B cell (primary cell): ENCODE results near the gene PANK2. TPM values are rescaled to one million over a fixed set of nuclear protein-coding genes. Genes with fewer than 3 reads are reported as not detected.
"Not testable (repeated sequence)": the region's sequence is repeated elsewhere in the genome, so short reads cannot be mapped to it uniquely, and the experiment has no call there.

Experiments used
- ATAC-seq: fragments of 200-7000 bp; cut with Tn5 transposase; one replicate; pipeline ENCODE4 v1.10.0; 2021; ENCODE audit warnings: low read depth, mild to moderate bottlenecking, moderate number of reproducible peaks, moderate library complexity
- CTCF ChIA-PET: fragments of 350-600 bp; sonication (Branson Sonifier 250); formaldehyde crosslinking; loops from one replicate; lab custom pipeline; 2021; ENCODE audit warnings: antibody characterized with exemption, inconsistent platforms; lab: Charles Lee
- POLR2A ChIA-PET: fragments of 350-600 bp; sonication (Branson Sonifier 250); formaldehyde crosslinking; loops from one replicate; lab custom pipeline; 2021; ENCODE audit warnings: antibody characterized with exemption; lab: Charles Lee
- DNase-seq: peaks from one replicate; pipeline ENCODE4 v3.0.0; 2013
- H2AFZ ChIP-seq: 2 replicates; pipeline ENCODE4 v1.6.1; 2012; ENCODE audit warnings: mild to moderate bottlenecking, low read depth, low read length; ENCODE audit not compliant: insufficient read depth, poor library complexity, severe bottlenecking
- H3K27ac ChIP-seq, 2 donors: 1 replicate in 1 of 2; 2 replicates in 1 of 2; pipeline ENCODE4 v1.5.1; 2012 to 2013; ENCODE audit warnings: low read length in 2 of 2, mild to moderate bottlenecking in 2 of 2, moderate library complexity in 1 of 2
- H3K27me3 ChIP-seq, 4 experiments: fragments of 200-600 bp in 1 of 4; sonication (generic) in 1 of 4; replicated peaks in 1 of 4; 1 replicate in 2 of 4; 2 replicates in 2 of 4; pipeline versions ENCODE4 v1.6.1 to v1.7.0; 2013 to 2016; ENCODE audit warnings: low read length in 3 of 4, mild to moderate bottlenecking in 2 of 4, mixed read lengths in 1 of 4, moderate library complexity in 1 of 4; ENCODE audit not compliant: insufficient read depth in 4 of 4, control insufficient read depth in 3 of 4; ENCODE audit errors: control extremely low read depth in 1 of 4
- H3K36me3 ChIP-seq, 2 experiments: replicated peaks in 1 of 2; 1 replicate in 1 of 2; 2 replicates in 1 of 2; pipeline versions ENCODE4 v1.6.1 to v1.7.1; 2013; ENCODE audit warnings: low read length in 1 of 2; ENCODE audit not compliant: insufficient read depth in 2 of 2, control insufficient read depth in 1 of 2; ENCODE audit errors: control extremely low read depth in 1 of 2, extremely low read depth in 1 of 2
- H3K4me1 ChIP-seq, 2 donors: fragments of 200-600 bp in 1 of 2; sonication (generic) in 1 of 2; 1 replicate in 1 of 2; 2 replicates in 1 of 2; pipeline versions ENCODE4 v1.5.1 to v1.6.1; 2013 to 2017; ENCODE audit warnings: low read length in 2 of 2; ENCODE audit not compliant: control insufficient read depth in 2 of 2, insufficient read depth in 2 of 2
- H3K4me2 ChIP-seq: replicated peaks from 2 replicates; pipeline ENCODE3; 2012; ENCODE audit warnings: mild to moderate bottlenecking, low read depth, low read length; ENCODE audit not compliant: poor library complexity, severe bottlenecking
- H3K4me3 ChIP-seq, 5 experiments: fragments of 200-600 bp in 1 of 5; sonication (generic) in 1 of 5; 1 replicate in 3 of 5; 2 replicates in 2 of 5; pipeline versions ENCODE4 v1.5.1 to v1.7.0; 2011 to 2016; ENCODE audit warnings: low read length in 4 of 5, mild to moderate bottlenecking in 4 of 5, low read depth in 2 of 5, control low read depth in 1 of 5, moderate library complexity in 1 of 5; ENCODE audit not compliant: insufficient read depth in 1 of 5; ENCODE audit errors: control extremely low read depth in 1 of 5, extremely low read depth in 1 of 5
- H3K79me2 ChIP-seq: fragments of 200-600 bp; sonication (generic); one replicate; pipeline ENCODE4 v1.6.0; 2016; ENCODE audit warnings: low read length; ENCODE audit not compliant: control insufficient read depth, insufficient read depth
- H3K9ac ChIP-seq: fragments of 200-600 bp; sonication (generic); 2 replicates; pipeline ENCODE4 v1.6.1; 2017; ENCODE audit warnings: mild to moderate bottlenecking, low read length, moderate library complexity
- H3K9me3 ChIP-seq, 3 donors: one replicate each; pipeline versions ENCODE4 v1.6.1 to v1.7.1; 2013; ENCODE audit warnings: low read length in 2 of 3; ENCODE audit not compliant: control insufficient read depth in 2 of 3, insufficient read depth in 1 of 3; ENCODE audit errors: control extremely low read depth in 1 of 3
- H4K20me1 ChIP-seq: 2 replicates; pipeline ENCODE4 v1.6.0; 2012; ENCODE audit warnings: mild to moderate bottlenecking, low read length; ENCODE audit not compliant: insufficient read depth, control insufficient read depth, poor library complexity, severe bottlenecking
- H3K27ac Mint-ChIP-seq: one replicate; pipeline ENCODE4 v1.8.0; 2021; ENCODE audit warnings: mixed read lengths
- H3K27me3 Mint-ChIP-seq: one replicate; pipeline ENCODE4 v1.8.0; 2021; ENCODE audit warnings: mixed read lengths
- H3K4me1 Mint-ChIP-seq: one replicate; pipeline ENCODE4 v1.8.0; 2021; ENCODE audit warnings: mixed read lengths
- H3K4me3 Mint-ChIP-seq: one replicate; pipeline ENCODE4 v1.8.0; 2021; ENCODE audit warnings: mixed read lengths
- H3K9me3 Mint-ChIP-seq: one replicate; pipeline ENCODE4 v1.8.0; 2022; ENCODE audit warnings: mixed read lengths; ENCODE audit not compliant: insufficient read depth
- CTCF ChIP-seq: fragments of 200-600 bp; IDR thresholded peaks from one replicate; pipeline ENCODE4 v1.8.0; 2022; ENCODE audit warnings: antibody characterized with exemption, mild to moderate bottlenecking
- EZH2 ChIP-seq: IDR thresholded peaks from 2 replicates; pipeline ENCODE4 v1.6.1; 2012; ENCODE audit warnings: borderline replicate concordance, low read depth, mild to moderate bottlenecking, moderate library complexity, low read length; ENCODE audit not compliant: insufficient read depth, poor library complexity, severe bottlenecking
- WGBS: methylation state at CpG from one replicate; pipeline ENCODE4 v1.1.5; 2013; ENCODE audit warnings: missing lambda C conversion rate; ENCODE audit not compliant: insufficient coverage; 5-methylcytosine and 5-hydroxymethylcytosine counted together
- intact Hi-C: fragments of 100-400 bp; cut with micrococcal nuclease; formaldehyde crosslinking; loops from one replicate; pipeline ENCODE4 v1.10.0; 2022
- polyA minus RNA-seq: library from RNA; depleted of rRNA, polyadenylated mRNA; stranded (reverse); fragments of >200 nt; gene quantifications from 2 replicates; pipeline ENCODE4 v1.2.3, GENCODE V29; 2012
- polyA plus RNA-seq: library from polyadenylated mRNA; depleted of rRNA; stranded (reverse); fragments of >200 nt; gene quantifications from 2 replicates; pipeline ENCODE4 v1.2.3, GENCODE V29; 2012
- total RNA-seq, 2 donors: library from RNA; stranded (reverse); fragments of 120-200 nt in 1 of 2; gene quantifications; 1 replicate in 1 of 2; 2 replicates in 1 of 2; pipeline versions ENCODE4 v1.2.3 to v1.2.4, GENCODE V29; 2013 to 2022

Gene PANK2
- total RNA-seq, result 63.3 and 70.6 TPM in 2 replicates
- 51.8 TPM for total RNA-seq (2013)
- 17.9 and 20.5 TPM in 2 replicates for polyA plus RNA-seq
- 41.1 and 42.5 TPM in 2 replicates for polyA minus RNA-seq

DNA sequence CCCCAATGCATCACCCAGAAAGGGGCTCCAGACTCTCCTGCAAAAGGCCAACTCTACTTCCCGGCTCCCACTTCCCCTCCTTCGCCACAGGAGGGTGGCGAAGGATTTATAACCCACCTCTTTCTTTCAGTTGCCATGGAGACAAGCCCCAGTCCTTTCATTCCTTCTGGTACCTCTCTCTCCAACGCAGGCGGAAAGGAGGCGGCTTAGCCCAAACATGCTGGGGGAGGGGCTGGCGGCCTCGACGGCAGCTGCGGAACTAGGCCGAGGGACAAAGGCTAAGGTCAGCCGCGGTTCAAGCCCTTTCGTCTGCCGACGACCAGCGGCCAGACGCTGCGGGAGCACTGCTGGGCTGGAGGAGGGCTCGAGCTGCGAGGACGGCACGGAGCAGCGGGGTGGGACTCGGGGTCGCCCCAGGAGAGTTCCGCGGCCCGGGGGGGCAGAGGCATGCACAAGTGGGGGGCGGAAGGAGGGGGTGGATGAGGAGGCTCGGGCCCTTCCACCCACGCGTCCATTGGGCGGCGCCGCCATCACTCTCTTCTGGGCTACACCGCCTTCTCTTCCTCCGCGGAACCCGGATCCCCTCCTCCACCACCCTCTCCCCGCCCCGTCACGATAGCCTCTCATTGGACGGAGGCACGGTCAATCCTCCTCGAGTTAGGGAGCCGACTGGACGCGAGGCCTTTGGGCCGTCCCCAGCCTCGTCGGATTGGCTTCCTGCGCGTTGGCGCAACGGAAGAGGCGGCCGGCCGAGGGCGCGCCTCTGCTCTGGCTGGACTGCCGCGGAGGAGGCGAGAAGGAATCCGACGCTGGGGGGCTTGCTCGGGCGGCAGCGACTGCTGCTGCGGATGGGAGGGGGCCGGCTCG is at the start of gene PANK2:
Gene PANK2 (plus strand): TSS at position 766 of the 867 bp plus-strand sequence.
- H3K79me2 ChIP-seq, result peaks cover 64% of the 10 kb centered on the region
- peak within 1 kb of the TSS; percentile 90 for H2AFZ ChIP-seq
- ChIA-PET CTCF (interaction anchor here (0.8 to 2.7 kb wide), 4 partner anchors 34 to 196 kb away, joined by 3 to 6 read pairs (median 4); partner anchors contain the start of gene ADISSP), POLR2A (interaction anchor here (0.6 kb wide), 1 partner anchor 255 kb away, joined by 3 read pairs; no protein-coding TSS in a partner anchor)
- H3K4me1 ChIP-seq, result peaks cover 44 to 50% of the 10 kb centered on the region in 2 donors
- no peak for TF ChIP-seq EZH2
- peak; percentile 19 for TF ChIP-seq CTCF
- peak within 1 kb of the TSS; percentile 70 to 90 (median 86) for H3K4me3 ChIP-seq
- WGBS, result under 1% methylated on average over 68 of the region's 72 CpGs
- H3K9ac ChIP-seq, result peak within 1 kb of the TSS; percentile 78
- peak; percentile 96 for ATAC-seq
- Mint-ChIP-seq H3K4me3 (peak within 1 kb of the TSS; percentile 97), H3K9me3 (no peaks in the 10 kb centered on the region), H3K4me1 (peaks cover 54% of the 10 kb centered on the region), H3K27me3 (no peaks in the 10 kb centered on the region), H3K27ac (peak within 1 kb of the TSS; percentile 97)
- H3K36me3 ChIP-seq, result peaks cover 0 to 3% of the 10 kb centered on the region in 2 experiments
- peaks cover 31% of the 10 kb centered on the region for H4K20me1 ChIP-seq
- DNase-seq, result peak; percentile 97
- peak within 1 kb of the TSS; percentile 72 to 90 for H3K27ac ChIP-seq
- no peaks in the 10 kb centered on the region for H3K27me3 ChIP-seq
- H3K9me3 ChIP-seq, result no peaks in the 10 kb centered on the region
- peak within 1 kb of the TSS; percentile 80 for H3K4me2 ChIP-seq
- intact Hi-C loops, result loop anchor here (1.0 to 2.0 kb wide), 8 partner anchors 18 to 196 kb away; partner anchors contain the start of genes AP5S1, CENPB, MAVS and RNF24

- H3K4me1 ChIP-seq, H3K27ac ChIP-seq, H3K4me2 ChIP-seq, H3K27ac Mint-ChIP-seq, POLR2A ChIA-PET, H3K36me3 ChIP-seq, intact Hi-C loops, H3K79me2 ChIP-seq, H3K27me3 ChIP-seq, H2AFZ ChIP-seq, DNase-seq, H3K9ac ChIP-seq, H3K4me3 ChIP-seq, H3K4me1 Mint-ChIP-seq, H3K4me3 Mint-ChIP-seq, CTCF ChIA-PET, H3K9me3 ChIP-seq, H4K20me1 ChIP-seq, H3K27me3 Mint-ChIP-seq, H3K9me3 Mint-ChIP-seq, ATAC-seq: not testable (repeated sequence)
- 100% methylated on average over 4 of the region's 7 CpGs for WGBS
These were observed 49.0 kb upstream of the PANK2 start for GRCh38 chr20:3840201-3840600.
